HG03039 (cell line): ENCODE data around the gene PGLYRP1.

Experiments
- ATAC-seq: cut with Tn5 transposase; IDR thresholded peaks from one replicate; pipeline ENCODE4 v1.9.1; 2021; ENCODE audit warnings: mild to moderate bottlenecking, moderate library complexity; ENCODE audit not compliant: unreplicated experiment

PGLYRP1 gene

GRCh38 chr19:45971260-45971902, 51.5 kb downstream of the PGLYRP1 start:
- no peak for ATAC-seq

- ATAC-seq, result no peak
Observed at GRCh38 chr19:45969676-45970075, 53.2 kb downstream of the PGLYRP1 start.
